Mesenchymal stem cell (in vitro differentiated cells and primary cell): ENCODE data around the gene CEP170.

Experiments
- DNase-seq: peaks from one replicate; pipeline ENCODE4 v3.0.0-alpha.2; 2013
- H2AFZ ChIP-seq: one replicate; pipeline ENCODE4 v1.6.1; 2013; ENCODE audit warnings: low read depth, mild to moderate bottlenecking, control low read depth, inconsistent platforms, low read length, moderate library complexity
- H2AK5ac ChIP-seq: 2 replicates; pipeline ENCODE4 v1.6.1; 2013; ENCODE audit warnings: low read length, moderate library complexity, mild to moderate bottlenecking, inconsistent platforms; ENCODE audit not compliant: severe bottlenecking
- H2BK120ac ChIP-seq: one replicate; pipeline ENCODE4 v1.6.1; 2013; ENCODE audit warnings: low read depth, mild to moderate bottlenecking, inconsistent platforms, low read length, moderate library complexity
- H2BK12ac ChIP-seq, 2 experiments: one replicate each; pipeline ENCODE4 v1.6.1; 2013; ENCODE audit warnings: inconsistent platforms in 2 of 2, low read length in 2 of 2, mild to moderate bottlenecking in 2 of 2, moderate library complexity in 2 of 2, control low read depth in 1 of 2
- H2BK15ac ChIP-seq: one replicate; pipeline ENCODE4 v1.6.1; 2013; ENCODE audit warnings: mild to moderate bottlenecking, low read depth, inconsistent platforms; ENCODE audit not compliant: poor library complexity, severe bottlenecking
- H2BK5ac ChIP-seq: 2 replicates; pipeline ENCODE4 v1.6.1; 2013; ENCODE audit warnings: low read depth, mild to moderate bottlenecking, low read length, control low read depth, inconsistent platforms; ENCODE audit not compliant: poor library complexity, severe bottlenecking
- H3K14ac ChIP-seq, 2 experiments: one replicate each; pipeline ENCODE4 v1.6.1; 2013; ENCODE audit warnings: inconsistent platforms in 2 of 2, low read length in 2 of 2, control low read depth in 1 of 2, mild to moderate bottlenecking in 1 of 2, moderate library complexity in 1 of 2
- H3K18ac ChIP-seq, 2 experiments: one replicate each; pipeline ENCODE4 v1.6.1; 2013; ENCODE audit warnings: inconsistent platforms in 2 of 2, low read length in 2 of 2, control low read depth in 1 of 2, low read depth in 1 of 2, mild to moderate bottlenecking in 1 of 2
- H3K23ac ChIP-seq, 2 experiments: one replicate each; pipeline ENCODE4 v1.6.1; 2013; ENCODE audit warnings: inconsistent platforms in 2 of 2, low read length in 2 of 2, mild to moderate bottlenecking in 2 of 2, moderate library complexity in 2 of 2, control low read depth in 1 of 2
- H3K27ac ChIP-seq: 2 replicates; pipeline ENCODE4 v1.5.1; 2013; ENCODE audit warnings: mild to moderate bottlenecking, moderate library complexity, low read length, control low read depth, inconsistent platforms; ENCODE audit not compliant: poor library complexity, severe bottlenecking
- H3K27me3 ChIP-seq, 2 experiments: 2 replicates each; pipeline versions ENCODE4 v1.6.1 to v1.7.0; 2013; ENCODE audit warnings: low read length in 2 of 2, mild to moderate bottlenecking in 2 of 2, moderate library complexity in 2 of 2, control low read depth in 1 of 2, inconsistent platforms in 1 of 2; ENCODE audit not compliant: control insufficient read depth in 1 of 2, insufficient read depth in 1 of 2
- H3K36me3 ChIP-seq, 2 experiments: 2 replicates each; pipeline versions ENCODE4 v1.6.1 to v1.7.0; 2013; ENCODE audit warnings: low read length in 2 of 2, control low read depth in 1 of 2, inconsistent platforms in 1 of 2, low read depth in 1 of 2, mild to moderate bottlenecking in 1 of 2; ENCODE audit not compliant: insufficient read depth in 2 of 2, control insufficient read depth in 1 of 2
- H3K4ac ChIP-seq, 2 experiments: one replicate each; pipeline ENCODE4 v1.6.1; 2013; ENCODE audit warnings: inconsistent platforms in 2 of 2, low read length in 2 of 2, mild to moderate bottlenecking in 2 of 2, moderate library complexity in 2 of 2, control low read depth in 1 of 2, low read depth in 1 of 2
- H3K4me1 ChIP-seq: 2 replicates; pipeline ENCODE4 v1.6.1; 2013; ENCODE audit warnings: low read depth, low read length, control low read depth; ENCODE audit not compliant: control insufficient read depth, insufficient read depth
- H3K4me2 ChIP-seq: 2 replicates; pipeline ENCODE4 v1.6.1; 2013; ENCODE audit warnings: low read length, mild to moderate bottlenecking, inconsistent platforms; ENCODE audit not compliant: poor library complexity, severe bottlenecking
- H3K4me3 ChIP-seq, 2 experiments: 2 replicates each; pipeline versions ENCODE4 v1.5.1 to v1.7.0; 2013; ENCODE audit warnings: low read length in 2 of 2, mild to moderate bottlenecking in 2 of 2, control low read depth in 1 of 2, low read depth in 1 of 2; ENCODE audit not compliant: insufficient read depth in 1 of 2
- H3K79me1 ChIP-seq: replicated peaks from 2 replicates; pipeline ENCODE4 v1.6.1; 2013; ENCODE audit warnings: mild to moderate bottlenecking, control low read depth, low read length, inconsistent platforms; ENCODE audit not compliant: poor library complexity, severe bottlenecking
- H3K9ac ChIP-seq: 2 replicates; pipeline ENCODE4 v1.7.0; 2013; ENCODE audit warnings: mild to moderate bottlenecking, low read length, moderate library complexity
- H3K9me3 ChIP-seq: 2 replicates; pipeline ENCODE4 v1.7.0; 2013; ENCODE audit warnings: mild to moderate bottlenecking, low read length; ENCODE audit not compliant: control insufficient read depth
- H4K8ac ChIP-seq: one replicate; pipeline ENCODE4 v1.6.1; 2013; ENCODE audit warnings: inconsistent platforms, mild to moderate bottlenecking, low read length, moderate library complexity
- H4K91ac ChIP-seq: one replicate; pipeline ENCODE4 v1.6.1; 2013; ENCODE audit warnings: mild to moderate bottlenecking, low read length, inconsistent platforms
- WGBS: methylation state at CpG from one replicate; pipeline ENCODE4 v1.1.7; 2013; ENCODE audit warnings: mixed read lengths; 5-methylcytosine and 5-hydroxymethylcytosine counted together

Gene CEP170

DNA sequence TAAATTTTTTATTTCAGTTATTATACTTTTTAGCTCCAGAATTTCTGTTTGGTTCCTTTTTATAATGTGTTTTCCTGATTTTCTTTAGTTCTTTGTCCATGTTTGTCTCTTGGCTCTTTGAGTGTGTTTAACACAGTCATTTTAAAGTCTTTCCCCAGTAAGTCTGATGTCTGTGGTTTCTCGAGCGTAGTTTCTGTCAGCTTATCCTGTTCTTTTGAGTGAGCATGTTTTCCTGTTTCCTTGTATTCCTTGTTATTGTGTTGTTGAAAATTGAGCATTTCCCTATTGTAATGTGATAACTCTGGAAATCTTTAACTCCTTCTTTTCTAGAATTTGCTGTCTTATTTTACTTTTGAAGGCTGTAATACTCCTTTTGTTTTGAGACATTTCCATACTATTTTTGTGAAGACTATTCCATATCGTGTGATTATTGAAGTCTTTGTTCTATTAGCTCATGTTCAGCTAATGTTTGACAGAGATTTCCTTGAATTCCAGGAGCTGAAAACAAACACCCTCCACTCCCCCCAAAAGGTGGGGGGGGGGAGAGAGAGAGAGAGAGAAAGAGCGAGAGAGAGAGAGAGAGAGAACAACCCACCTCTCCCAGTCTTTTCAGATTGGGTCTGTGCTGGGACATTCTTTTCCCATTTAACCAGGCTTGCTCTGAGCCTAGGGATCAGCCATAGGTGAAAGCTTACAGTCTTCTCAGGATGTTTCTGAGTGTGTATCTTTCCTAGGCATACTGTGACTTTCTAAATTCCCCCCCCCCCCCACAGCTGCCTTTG is 39.1 kb upstream of the CEP170 start:
- Histone ChIP-seq H2BK120ac (no peak overlapping the region), H4K91ac (no peak overlapping the region), H2BK15ac (no peak overlapping the region), H3K4me2 (peak overlapping the region; percentile 47), H2AK5ac (no peak overlapping the region), H2AFZ (no peak overlapping the region), H2BK5ac (no peak overlapping the region), H3K36me3 (peaks cover 0 to 81% of the 10 kb centered on the region in 2 experiments), H3K4me3 (no peak overlapping the region), H3K23ac (no peak overlapping the region), H2BK12ac (no peak overlapping the region), H3K9ac (no peak overlapping the region), H3K27me3 (no peaks in the 10 kb centered on the region), H3K9me3 (peaks cover 10% of the 10 kb centered on the region), H3K27ac (peak overlapping the region; percentile 96), H3K4ac (no peak overlapping the region), H3K79me1 (peaks cover 11% of the 10 kb centered on the region), H3K14ac (no peak overlapping the region), H4K8ac (no peak overlapping the region), H3K18ac (no peak overlapping the region), H3K4me1 (no peaks in the 10 kb centered on the region)
- 34% methylated on average over 2 of the region's 4 CpGs for whole genome bisulfite sequencing
- peak; percentile 31 for DNase-seq

DNA sequence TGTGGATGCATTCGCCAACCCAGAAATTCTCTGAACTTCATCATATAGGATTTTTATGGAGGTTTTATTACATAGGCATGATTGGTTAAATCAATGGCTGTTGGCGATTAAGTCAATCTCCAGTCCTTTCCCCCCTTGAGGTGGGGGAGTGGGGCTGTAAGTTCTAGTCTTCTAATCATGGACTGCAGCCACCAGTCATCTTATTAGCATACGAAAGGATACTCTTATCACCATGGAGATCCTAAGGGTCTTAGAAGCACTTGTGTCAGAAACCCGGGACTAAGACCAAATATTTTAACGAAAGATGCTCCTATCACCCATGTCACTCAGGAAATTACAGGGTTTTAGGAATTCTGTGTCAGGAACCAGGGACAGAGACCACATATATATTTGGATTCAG is 37.0 kb upstream of the CEP170 start:
- WGBS: 94% methylated on average over 4 of the region's 5 CpGs
- Histone ChIP-seq H2AK5ac (peak overlapping the region; percentile 54), H2AFZ (no peak overlapping the region), H3K23ac (no peak overlapping the region), H3K9ac (no peak overlapping the region), H2BK12ac (no peak overlapping the region), H3K4me3 (no peak overlapping the region), H2BK5ac (no peak overlapping the region), H3K18ac (no peak overlapping the region), H3K36me3 (peaks cover 3 to 74% of the 10 kb centered on the region in 2 experiments), H3K27me3 (no peaks in the 10 kb centered on the region), H3K4me1 (peaks cover 2% of the 10 kb centered on the region), H3K14ac (no peak overlapping the region), H4K91ac (no peak overlapping the region), H3K4ac (no peak overlapping the region), H4K8ac (no peak overlapping the region), H3K79me1 (peaks cover 9% of the 10 kb centered on the region), H3K4me2 (no peak overlapping the region), H2BK15ac (no peak overlapping the region), H3K9me3 (peaks cover 10% of the 10 kb centered on the region), H2BK120ac (no peak overlapping the region), H3K27ac (no peak overlapping the region)
- no peak for DNase-seq

DNA sequence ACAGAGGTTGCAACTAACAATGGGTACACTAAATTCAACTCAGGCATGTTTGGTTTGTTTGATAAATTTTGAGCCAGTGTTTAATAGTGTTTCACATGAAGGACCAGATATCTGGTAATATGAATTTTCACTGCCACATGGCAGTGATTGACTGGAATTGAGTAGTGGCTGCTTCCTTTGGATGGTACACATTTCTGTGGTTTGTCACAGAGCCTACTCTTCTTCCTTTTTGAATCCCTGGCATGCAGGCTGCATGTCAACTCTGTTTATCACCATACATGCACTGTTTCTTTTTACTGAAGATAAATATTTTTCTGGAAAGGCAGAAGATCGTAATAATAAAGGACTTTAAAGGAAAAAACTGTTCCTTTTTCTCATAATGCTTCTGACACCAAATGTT is 36.2 kb upstream of the CEP170 start:
- Histone ChIP-seq H3K4me2 (no peak overlapping the region), H3K27ac (no peak overlapping the region), H3K14ac (no peak overlapping the region), H2BK15ac (no peak overlapping the region), H2AFZ (no peak overlapping the region), H4K8ac (no peak overlapping the region), H3K79me1 (peaks cover 9% of the 10 kb centered on the region), H3K27me3 (no peaks in the 10 kb centered on the region), H3K4me3 (no peak overlapping the region), H3K36me3 (peaks cover 3 to 77% of the 10 kb centered on the region in 2 experiments), H2BK120ac (no peak overlapping the region), H3K9ac (no peak overlapping the region), H3K23ac (no peak overlapping the region), H3K18ac (no peak overlapping the region), H2AK5ac (no peak overlapping the region), H3K4me1 (peaks cover 2% of the 10 kb centered on the region), H4K91ac (no peak overlapping the region), H2BK5ac (no peak overlapping the region), H2BK12ac (no peak overlapping the region), H3K9me3 (peaks cover 10% of the 10 kb centered on the region), H3K4ac (no peak overlapping the region)
- DNase-seq: no peak
- no CpG with 5 or more reads among the region's 1 CpG for WGBS

GRCh38 chr1:243288062-243288461 is 33.0 kb upstream of the CEP170 start:
- no peak overlapping the region for H4K91ac ChIP-seq
- no peak overlapping the region for H2BK5ac ChIP-seq
- H4K8ac ChIP-seq: no peak overlapping the region
- H3K9ac ChIP-seq: peak overlapping the region; percentile 66
- H2AFZ ChIP-seq: no peak overlapping the region
- H2AK5ac ChIP-seq: no peak overlapping the region
- H3K4me1 ChIP-seq: peaks cover 2% of the 10 kb centered on the region
- no peak overlapping the region for H3K14ac ChIP-seq
- no peak overlapping the region for H3K4me2 ChIP-seq
- H3K23ac ChIP-seq: no peak overlapping the region
- peaks cover 8% of the 10 kb centered on the region for H3K79me1 ChIP-seq
- H2BK15ac ChIP-seq: no peak overlapping the region
- no peak overlapping the region for H3K4me3 ChIP-seq
- H3K36me3 ChIP-seq: peaks cover 3 to 72% of the 10 kb centered on the region in 2 experiments
- DNase-seq: no peak
- WGBS: 55% methylated on average over 6 of the region's 6 CpGs
- H2BK12ac ChIP-seq: peak overlapping the region in 1 of 2 experiments; percentile 5
- H3K27ac ChIP-seq: peak overlapping the region; percentile 78
- H2BK120ac ChIP-seq: peak overlapping the region; percentile 61
- H3K18ac ChIP-seq: peak overlapping the region in 1 of 2 experiments; percentile 37
- H3K9me3 ChIP-seq: no peaks in the 10 kb centered on the region
- no peaks in the 10 kb centered on the region for H3K27me3 ChIP-seq
- peak overlapping the region in 1 of 2 experiments; percentile 17 for H3K4ac ChIP-seq
